Gastrocnemius medialis (tissue), 4 donors: ENCODE results near the gene DAGLA.

Source experiments
- POLR2A ChIP-seq, 2 donors: fragments of 450-650 bp; IDR thresholded peaks; one replicate each; pipeline ENCODE4 v1.6.1; 2017; ENCODE audit warnings: antibody characterized with exemption in 2 of 2, mild to moderate bottlenecking in 2 of 2, moderate library complexity in 2 of 2
- TF ChIP-seq, protein P1 (sequence below), 5 experiments: fragments of 450-650 bp in 3 of 5; fragments of 200-600 bp in 2 of 5; sonication (generic) in 2 of 5; IDR thresholded peaks in 4 of 5; conservative IDR thresholded peaks in 1 of 5; 1 replicate in 4 of 5; 2 replicates in 1 of 5; pipeline ENCODE4 v1.5.1; 2016 to 2019; ENCODE audit warnings: antibody characterized with exemption in 5 of 5, mild to moderate bottlenecking in 3 of 5, moderate library complexity in 3 of 5

DNA sequence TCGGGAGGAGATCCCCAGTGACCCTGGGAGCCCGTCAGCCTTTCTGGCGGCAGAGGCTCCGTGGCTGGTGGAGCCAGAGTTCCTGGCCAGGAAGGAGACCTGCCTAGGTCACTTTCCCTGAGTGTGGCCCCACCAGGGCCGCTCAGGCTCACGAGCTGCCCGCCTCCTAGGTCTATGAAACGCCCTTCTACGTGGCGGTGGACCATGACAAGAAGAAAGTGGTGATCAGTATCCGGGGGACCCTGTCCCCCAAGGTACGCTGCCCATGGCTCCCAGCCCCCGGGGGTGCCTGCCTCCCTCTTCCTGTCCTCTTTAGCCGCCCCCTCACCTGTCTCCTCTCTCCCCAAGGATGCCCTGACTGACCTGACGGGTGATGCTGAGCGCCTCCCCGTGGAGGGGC, 55.2 kb downstream of the DAGLA start:
- TF ChIP-seq POLR2A (IDR thresholded peaks at IDR 0.05), result no peak
- TF ChIP-seq, protein P1, sequence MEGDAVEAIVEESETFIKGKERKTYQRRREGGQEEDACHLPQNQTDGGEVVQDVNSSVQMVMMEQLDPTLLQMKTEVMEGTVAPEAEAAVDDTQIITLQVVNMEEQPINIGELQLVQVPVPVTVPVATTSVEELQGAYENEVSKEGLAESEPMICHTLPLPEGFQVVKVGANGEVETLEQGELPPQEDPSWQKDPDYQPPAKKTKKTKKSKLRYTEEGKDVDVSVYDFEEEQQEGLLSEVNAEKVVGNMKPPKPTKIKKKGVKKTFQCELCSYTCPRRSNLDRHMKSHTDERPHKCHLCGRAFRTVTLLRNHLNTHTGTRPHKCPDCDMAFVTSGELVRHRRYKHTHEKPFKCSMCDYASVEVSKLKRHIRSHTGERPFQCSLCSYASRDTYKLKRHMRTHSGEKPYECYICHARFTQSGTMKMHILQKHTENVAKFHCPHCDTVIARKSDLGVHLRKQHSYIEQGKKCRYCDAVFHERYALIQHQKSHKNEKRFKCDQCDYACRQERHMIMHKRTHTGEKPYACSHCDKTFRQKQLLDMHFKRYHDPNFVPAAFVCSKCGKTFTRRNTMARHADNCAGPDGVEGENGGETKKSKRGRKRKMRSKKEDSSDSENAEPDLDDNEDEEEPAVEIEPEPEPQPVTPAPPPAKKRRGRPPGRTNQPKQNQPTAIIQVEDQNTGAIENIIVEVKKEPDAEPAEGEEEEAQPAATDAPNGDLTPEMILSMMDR (IDR thresholded peaks at IDR 0.05 in 4 of 5, conservative IDR thresholded peaks at IDR 0.05 in 1 of 5), result no peak
